B cell (primary cell): ENCODE measurements around the gene STARD4. TPM values are rescaled to one million over a fixed set of nuclear protein-coding genes. Genes with fewer than 3 reads are reported as not detected.

ENCODE experiments used
- ATAC-seq: fragments of 200-7000 bp; cut with Tn5 transposase; one replicate; pipeline ENCODE4 v1.10.0; 2021; ENCODE audit warnings: low read depth, mild to moderate bottlenecking, moderate number of reproducible peaks, moderate library complexity
- CTCF ChIA-PET: fragments of 350-600 bp; sonication (Branson Sonifier 250); formaldehyde crosslinking; loops from one replicate; lab custom pipeline; 2021; ENCODE audit warnings: antibody characterized with exemption, inconsistent platforms; lab: Charles Lee
- POLR2A ChIA-PET: fragments of 350-600 bp; sonication (Branson Sonifier 250); formaldehyde crosslinking; loops from one replicate; lab custom pipeline; 2021; ENCODE audit warnings: antibody characterized with exemption; lab: Charles Lee
- DNase-seq: peaks from one replicate; pipeline ENCODE4 v3.0.0; 2013
- H2AFZ ChIP-seq: 2 replicates; pipeline ENCODE4 v1.6.1; 2012; ENCODE audit warnings: mild to moderate bottlenecking, low read depth, low read length; ENCODE audit not compliant: insufficient read depth, poor library complexity, severe bottlenecking
- H3K27ac ChIP-seq, 2 donors: 1 replicate in 1 of 2; 2 replicates in 1 of 2; pipeline ENCODE4 v1.5.1; 2012 to 2013; ENCODE audit warnings: low read length in 2 of 2, mild to moderate bottlenecking in 2 of 2, moderate library complexity in 1 of 2
- H3K27me3 ChIP-seq, 4 experiments: fragments of 200-600 bp in 1 of 4; sonication (generic) in 1 of 4; replicated peaks in 1 of 4; 1 replicate in 2 of 4; 2 replicates in 2 of 4; pipeline versions ENCODE4 v1.6.1 to v1.7.0; 2013 to 2016; ENCODE audit warnings: low read length in 3 of 4, mild to moderate bottlenecking in 2 of 4, mixed read lengths in 1 of 4, moderate library complexity in 1 of 4; ENCODE audit not compliant: insufficient read depth in 4 of 4, control insufficient read depth in 3 of 4; ENCODE audit errors: control extremely low read depth in 1 of 4
- H3K36me3 ChIP-seq, 2 experiments: replicated peaks in 1 of 2; 1 replicate in 1 of 2; 2 replicates in 1 of 2; pipeline versions ENCODE4 v1.6.1 to v1.7.1; 2013; ENCODE audit warnings: low read length in 1 of 2; ENCODE audit not compliant: insufficient read depth in 2 of 2, control insufficient read depth in 1 of 2; ENCODE audit errors: control extremely low read depth in 1 of 2, extremely low read depth in 1 of 2
- H3K4me1 ChIP-seq, 2 donors: fragments of 200-600 bp in 1 of 2; sonication (generic) in 1 of 2; 1 replicate in 1 of 2; 2 replicates in 1 of 2; pipeline versions ENCODE4 v1.5.1 to v1.6.1; 2013 to 2017; ENCODE audit warnings: low read length in 2 of 2; ENCODE audit not compliant: control insufficient read depth in 2 of 2, insufficient read depth in 2 of 2
- H3K4me2 ChIP-seq: replicated peaks from 2 replicates; pipeline ENCODE3; 2012; ENCODE audit warnings: mild to moderate bottlenecking, low read depth, low read length; ENCODE audit not compliant: poor library complexity, severe bottlenecking
- H3K4me3 ChIP-seq, 5 experiments: fragments of 200-600 bp in 1 of 5; sonication (generic) in 1 of 5; 1 replicate in 3 of 5; 2 replicates in 2 of 5; pipeline versions ENCODE4 v1.5.1 to v1.7.0; 2011 to 2016; ENCODE audit warnings: low read length in 4 of 5, mild to moderate bottlenecking in 4 of 5, low read depth in 2 of 5, control low read depth in 1 of 5, moderate library complexity in 1 of 5; ENCODE audit not compliant: insufficient read depth in 1 of 5; ENCODE audit errors: control extremely low read depth in 1 of 5, extremely low read depth in 1 of 5
- H3K79me2 ChIP-seq: fragments of 200-600 bp; sonication (generic); one replicate; pipeline ENCODE4 v1.6.0; 2016; ENCODE audit warnings: low read length; ENCODE audit not compliant: control insufficient read depth, insufficient read depth
- H3K9ac ChIP-seq: fragments of 200-600 bp; sonication (generic); 2 replicates; pipeline ENCODE4 v1.6.1; 2017; ENCODE audit warnings: mild to moderate bottlenecking, low read length, moderate library complexity
- H3K9me3 ChIP-seq, 3 donors: one replicate each; pipeline versions ENCODE4 v1.6.1 to v1.7.1; 2013; ENCODE audit warnings: low read length in 2 of 3; ENCODE audit not compliant: control insufficient read depth in 2 of 3, insufficient read depth in 1 of 3; ENCODE audit errors: control extremely low read depth in 1 of 3
- H4K20me1 ChIP-seq: 2 replicates; pipeline ENCODE4 v1.6.0; 2012; ENCODE audit warnings: mild to moderate bottlenecking, low read length; ENCODE audit not compliant: insufficient read depth, control insufficient read depth, poor library complexity, severe bottlenecking
- H3K27ac Mint-ChIP-seq: one replicate; pipeline ENCODE4 v1.8.0; 2021; ENCODE audit warnings: mixed read lengths
- H3K27me3 Mint-ChIP-seq: one replicate; pipeline ENCODE4 v1.8.0; 2021; ENCODE audit warnings: mixed read lengths
- H3K4me1 Mint-ChIP-seq: one replicate; pipeline ENCODE4 v1.8.0; 2021; ENCODE audit warnings: mixed read lengths
- H3K4me3 Mint-ChIP-seq: one replicate; pipeline ENCODE4 v1.8.0; 2021; ENCODE audit warnings: mixed read lengths
- H3K9me3 Mint-ChIP-seq: one replicate; pipeline ENCODE4 v1.8.0; 2022; ENCODE audit warnings: mixed read lengths; ENCODE audit not compliant: insufficient read depth
- CTCF ChIP-seq: fragments of 200-600 bp; IDR thresholded peaks from one replicate; pipeline ENCODE4 v1.8.0; 2022; ENCODE audit warnings: antibody characterized with exemption, mild to moderate bottlenecking
- EZH2 ChIP-seq: IDR thresholded peaks from 2 replicates; pipeline ENCODE4 v1.6.1; 2012; ENCODE audit warnings: borderline replicate concordance, low read depth, mild to moderate bottlenecking, moderate library complexity, low read length; ENCODE audit not compliant: insufficient read depth, poor library complexity, severe bottlenecking
- WGBS: methylation state at CpG from one replicate; pipeline ENCODE4 v1.1.5; 2013; ENCODE audit warnings: missing lambda C conversion rate; ENCODE audit not compliant: insufficient coverage; 5-methylcytosine and 5-hydroxymethylcytosine counted together
- intact Hi-C: fragments of 100-400 bp; cut with micrococcal nuclease; formaldehyde crosslinking; loops from one replicate; pipeline ENCODE4 v1.10.0; 2022
- polyA plus RNA-seq: library from polyadenylated mRNA; depleted of rRNA; stranded (reverse); fragments of >200 nt; gene quantifications from 2 replicates; pipeline ENCODE4 v1.2.3, GENCODE V29; 2012
- total RNA-seq, 2 donors: library from RNA; stranded (reverse); fragments of 120-200 nt in 1 of 2; gene quantifications; 1 replicate in 1 of 2; 2 replicates in 1 of 2; pipeline versions ENCODE4 v1.2.3 to v1.2.4, GENCODE V29; 2013 to 2022

The STARD4 gene
- total and polyA plus RNA-seq, 2 donors (not counting 1 experiment from before 2014, with no cell fraction given) = 7.6 to 31.1 TPM

GRCh38 chr5:111478266-111478665 lies 34.1 kb downstream of the STARD4 start:
- no peaks in the 10 kb centered on the region for H3K4me1 Mint-ChIP-seq
- no peaks in the 10 kb centered on the region for H3K36me3 ChIP-seq
- ChIA-PET POLR2A (no interaction called here), CTCF (no interaction called here)
- no peak overlapping the region for H3K27ac Mint-ChIP-seq
- H3K4me2 ChIP-seq = no peak overlapping the region
- H3K79me2 ChIP-seq = no peaks in the 10 kb centered on the region
- no peaks in the 10 kb centered on the region for H4K20me1 ChIP-seq
- H3K4me3 Mint-ChIP-seq = no peak overlapping the region
- H3K27ac ChIP-seq = no peak overlapping the region
- no peaks in the 10 kb centered on the region for H3K9me3 ChIP-seq
- peaks cover 4% of the 10 kb centered on the region for H3K27me3 Mint-ChIP-seq
- ATAC-seq (no peak), DNase-seq (no peak)
- no CpG with 5 or more reads among the region's 1 CpG for WGBS
- no peaks in the 10 kb centered on the region for H3K4me1 ChIP-seq
- H3K9me3 Mint-ChIP-seq = no peaks in the 10 kb centered on the region
- H3K9ac ChIP-seq = no peak overlapping the region
- TF ChIP-seq EZH2 (no peak), CTCF (no peak)
- H3K27me3 ChIP-seq = no peaks in the 10 kb centered on the region
- H2AFZ ChIP-seq = no peak overlapping the region
- intact Hi-C loops = no loop called here
- H3K4me3 ChIP-seq = no peak overlapping the region

GRCh38 chr5:111472579-111472978 lies 39.8 kb downstream of the STARD4 start:
- no peaks in the 10 kb centered on the region for H4K20me1 ChIP-seq
- H3K27ac ChIP-seq = no peak overlapping the region
- no peak overlapping the region for H3K9ac ChIP-seq
- H3K9me3 ChIP-seq = no peaks in the 10 kb centered on the region
- H3K9me3 Mint-ChIP-seq = no peaks in the 10 kb centered on the region
- TF ChIP-seq CTCF = no peak
- no peak for TF ChIP-seq EZH2
- no peak overlapping the region for H3K4me3 ChIP-seq
- no peak overlapping the region for H2AFZ ChIP-seq
- DNase-seq = no peak
- H3K27me3 Mint-ChIP-seq = no peaks in the 10 kb centered on the region
- no peaks in the 10 kb centered on the region for H3K27me3 ChIP-seq
- H3K27ac Mint-ChIP-seq = no peak overlapping the region
- intact Hi-C loops = no loop called here
- no peak for ATAC-seq
- H3K4me3 Mint-ChIP-seq = no peak overlapping the region
- H3K36me3 ChIP-seq = no peaks in the 10 kb centered on the region
- no peak overlapping the region for H3K4me2 ChIP-seq
- 39% methylated on average over 3 of the region's 3 CpGs for WGBS
- no peaks in the 10 kb centered on the region for H3K79me2 ChIP-seq
- H3K4me1 Mint-ChIP-seq = peaks cover 2% of the 10 kb centered on the region
- CTCF ChIA-PET = no interaction called here
- POLR2A ChIA-PET = no interaction called here
- no peaks in the 10 kb centered on the region for H3K4me1 ChIP-seq
